ENCODE measurements around the gene LEUTX. TPM values are rescaled to one million over a fixed set of nuclear protein-coding genes. Genes with fewer than 3 reads are reported as not detected.

LEUTX gene
- total and polyA plus RNA-seq, 2 donors (not counting 1 experiment from before 2014, with no cell fraction given): not detected

DNA sequence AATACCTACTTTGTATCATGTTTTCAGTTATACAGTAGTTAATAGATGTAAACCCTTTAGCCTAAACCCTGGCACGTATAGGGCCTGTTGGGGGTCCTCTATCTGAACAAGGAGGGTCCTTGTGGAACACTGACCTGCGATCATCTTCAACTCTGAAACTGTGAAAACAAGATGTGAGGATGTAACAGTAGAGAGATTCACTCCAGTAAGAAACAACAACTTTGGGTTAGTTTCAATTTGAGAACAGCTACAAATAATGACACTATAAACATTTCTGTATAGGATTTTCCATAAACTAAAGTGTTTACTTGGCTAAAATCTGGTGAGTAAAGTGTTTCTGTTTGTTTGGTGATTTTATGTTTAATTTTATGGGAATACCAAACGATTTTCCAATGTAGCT lies 43.0 kb upstream of the LEUTX start:
- ATAC-seq (ENCODE audit: low read depth): no peak
- Mint-ChIP-seq H3K9me3 (ENCODE audit: insufficient read depth) (no peaks in the 10 kb centered on the region), H3K27ac (no peak overlapping the region), H3K27me3 (peaks cover 35% of the 10 kb centered on the region), H3K4me3 (no peak overlapping the region), H3K4me1 (no peaks in the 10 kb centered on the region)
- H3K4me3 ChIP-seq (ENCODE audit: control extremely low read depth in 1 of 5, extremely low read depth in 1 of 5, insufficient read depth in 1 of 5, low read depth in 2 of 5, low read length in 4 of 5): no peak overlapping the region
- intact Hi-C loops (cut with micrococcal nuclease): no loop called here
- H2AFZ ChIP-seq (ENCODE audit: insufficient read depth, low read depth, low read length, poor library complexity, severe bottlenecking): no peak overlapping the region
- H3K79me2 ChIP-seq (ENCODE audit: control insufficient read depth, insufficient read depth, low read length): no peaks in the 10 kb centered on the region
- CTCF ChIA-PET: no interaction called here
- H3K4me2 ChIP-seq (replicated peaks; ENCODE audit: low read depth, low read length, poor library complexity, severe bottlenecking): no peak overlapping the region
- no peaks in the 10 kb centered on the region for H3K36me3 ChIP-seq (replicated peaks in 1 of 2; ENCODE audit: control extremely low read depth in 1 of 2, control insufficient read depth in 1 of 2, extremely low read depth in 1 of 2, insufficient read depth in 2 of 2, low read length in 1 of 2)
- H3K27me3 ChIP-seq (replicated peaks in 1 of 4; ENCODE audit: control extremely low read depth in 1 of 4, control insufficient read depth in 3 of 4, insufficient read depth in 4 of 4, low read length in 3 of 4): peaks cover 0 to 9% (median 2%) of the 10 kb centered on the region in 4 experiments
- DNase-seq: no peak
- no CpG with 5 or more reads among the region's 3 CpGs for WGBS (ENCODE audit: insufficient coverage)
- no peaks in the 10 kb centered on the region for H3K9me3 ChIP-seq (ENCODE audit: control extremely low read depth in 1 of 3, control insufficient read depth in 2 of 3, insufficient read depth in 1 of 3, low read length in 2 of 3)
- H3K4me1 ChIP-seq (ENCODE audit: control insufficient read depth in 2 of 2, insufficient read depth in 2 of 2, low read length in 2 of 2): no peaks in the 10 kb centered on the region
- H3K9ac ChIP-seq (ENCODE audit: low read length): no peak overlapping the region
- no peaks in the 10 kb centered on the region for H4K20me1 ChIP-seq (ENCODE audit: control insufficient read depth, insufficient read depth, low read length, poor library complexity, severe bottlenecking)
- POLR2A ChIA-PET: no interaction called here
- no peak overlapping the region for H3K27ac ChIP-seq (ENCODE audit: low read length in 2 of 2)
- no peak for TF ChIP-seq EZH2 (IDR thresholded peaks at IDR 0.05; ENCODE audit: borderline replicate concordance, insufficient read depth, low read depth, low read length, poor library complexity, severe bottlenecking)
- TF ChIP-seq, protein P1, sequence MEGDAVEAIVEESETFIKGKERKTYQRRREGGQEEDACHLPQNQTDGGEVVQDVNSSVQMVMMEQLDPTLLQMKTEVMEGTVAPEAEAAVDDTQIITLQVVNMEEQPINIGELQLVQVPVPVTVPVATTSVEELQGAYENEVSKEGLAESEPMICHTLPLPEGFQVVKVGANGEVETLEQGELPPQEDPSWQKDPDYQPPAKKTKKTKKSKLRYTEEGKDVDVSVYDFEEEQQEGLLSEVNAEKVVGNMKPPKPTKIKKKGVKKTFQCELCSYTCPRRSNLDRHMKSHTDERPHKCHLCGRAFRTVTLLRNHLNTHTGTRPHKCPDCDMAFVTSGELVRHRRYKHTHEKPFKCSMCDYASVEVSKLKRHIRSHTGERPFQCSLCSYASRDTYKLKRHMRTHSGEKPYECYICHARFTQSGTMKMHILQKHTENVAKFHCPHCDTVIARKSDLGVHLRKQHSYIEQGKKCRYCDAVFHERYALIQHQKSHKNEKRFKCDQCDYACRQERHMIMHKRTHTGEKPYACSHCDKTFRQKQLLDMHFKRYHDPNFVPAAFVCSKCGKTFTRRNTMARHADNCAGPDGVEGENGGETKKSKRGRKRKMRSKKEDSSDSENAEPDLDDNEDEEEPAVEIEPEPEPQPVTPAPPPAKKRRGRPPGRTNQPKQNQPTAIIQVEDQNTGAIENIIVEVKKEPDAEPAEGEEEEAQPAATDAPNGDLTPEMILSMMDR (IDR thresholded peaks at IDR 0.05): no peak

DNA sequence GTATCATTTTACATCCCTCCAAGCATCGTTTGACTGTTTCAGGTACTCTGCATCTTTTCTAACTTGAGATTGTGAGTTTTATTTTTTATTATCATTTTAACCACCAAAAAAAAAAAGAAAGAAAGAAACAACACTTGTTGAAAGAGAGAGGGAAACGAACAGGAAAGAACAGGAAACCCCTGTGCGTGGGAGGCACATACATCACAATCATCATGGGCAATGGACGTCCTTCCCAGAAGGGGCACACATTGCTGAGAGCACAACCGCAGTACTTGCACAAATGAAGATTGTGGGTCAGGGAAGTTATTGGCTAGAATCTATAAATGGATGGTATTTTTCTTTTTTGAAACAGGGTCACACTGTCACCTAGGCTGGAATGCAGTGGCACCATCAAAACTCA lies 42.6 kb upstream of the LEUTX start:
- Histone ChIP-seq H3K4me2 (replicated peaks; ENCODE audit: low read depth, low read length, poor library complexity, severe bottlenecking) (no peak overlapping the region), H2AFZ (ENCODE audit: insufficient read depth, low read depth, low read length, poor library complexity, severe bottlenecking) (no peak overlapping the region), H3K27me3 (replicated peaks in 1 of 4; ENCODE audit: control extremely low read depth in 1 of 4, control insufficient read depth in 3 of 4, insufficient read depth in 4 of 4, low read length in 3 of 4) (peaks cover 0 to 8% (median 2%) of the 10 kb centered on the region in 4 experiments), H3K4me3 (ENCODE audit: control extremely low read depth in 1 of 5, extremely low read depth in 1 of 5, insufficient read depth in 1 of 5, low read depth in 2 of 5, low read length in 4 of 5) (no peak overlapping the region), H3K27ac (ENCODE audit: low read length in 2 of 2) (no peak overlapping the region), H4K20me1 (ENCODE audit: control insufficient read depth, insufficient read depth, low read length, poor library complexity, severe bottlenecking) (no peaks in the 10 kb centered on the region), H3K9me3 (ENCODE audit: control extremely low read depth in 1 of 3, control insufficient read depth in 2 of 3, insufficient read depth in 1 of 3, low read length in 2 of 3) (no peaks in the 10 kb centered on the region), H3K79me2 (ENCODE audit: control insufficient read depth, insufficient read depth, low read length) (no peaks in the 10 kb centered on the region), H3K4me1 (ENCODE audit: control insufficient read depth in 2 of 2, insufficient read depth in 2 of 2, low read length in 2 of 2) (no peaks in the 10 kb centered on the region), H3K36me3 (replicated peaks in 1 of 2; ENCODE audit: control extremely low read depth in 1 of 2, control insufficient read depth in 1 of 2, extremely low read depth in 1 of 2, insufficient read depth in 2 of 2, low read length in 1 of 2) (no peaks in the 10 kb centered on the region), H3K9ac (ENCODE audit: low read length) (no peak overlapping the region)
- Mint-ChIP-seq H3K4me1 (no peaks in the 10 kb centered on the region), H3K27ac (no peak overlapping the region), H3K9me3 (ENCODE audit: insufficient read depth) (peaks cover under 1% of the 10 kb centered on the region), H3K4me3 (no peak overlapping the region), H3K27me3 (peaks cover 33% of the 10 kb centered on the region)
- ChIA-PET CTCF (no interaction called here), POLR2A (no interaction called here)
- DNase-seq: no peak
- no CpG with 5 or more reads among the region's 5 CpGs for WGBS (ENCODE audit: insufficient coverage)
- intact Hi-C loops (cut with micrococcal nuclease): no loop called here
- TF ChIP-seq, protein P1 (IDR thresholded peaks at IDR 0.05): no peak
- TF ChIP-seq EZH2 (IDR thresholded peaks at IDR 0.05; ENCODE audit: borderline replicate concordance, insufficient read depth, low read depth, low read length, poor library complexity, severe bottlenecking): no peak
- no peak for ATAC-seq (ENCODE audit: low read depth)

All from B cell (primary cell).